Measurements from ENCODE around the gene CCPG1. TPM values are rescaled to one million over a fixed set of nuclear protein-coding genes. Genes with fewer than 3 reads are reported as not detected.
"Not testable (repeated sequence)": the region's sequence is repeated elsewhere in the genome, so short reads cannot be mapped to it uniquely, and the experiment has no call there.

CCPG1 gene
- polyA plus RNA-seq, 1 experiment, result 43.7 TPM

- H3K27me3 ChIP-seq (ENCODE audit: control insufficient read depth, insufficient read depth, low read length), result no peaks in the 10 kb centered on the region
- H3K9me3 ChIP-seq (ENCODE audit: control insufficient read depth, insufficient read depth, low read length), result no peaks in the 10 kb centered on the region; the same call in 1 of the 2 replicates
- ChIA-PET POLR2A (interaction anchor here (0.6 to 1.7 kb wide), 2 partner anchors 37 to 89 kb away, joined by 6 to 9 read pairs; partner anchors contain the start of genes PIGB and PIGBOS1), CTCF (interaction anchor here (0.6 to 4.4 kb wide), 15 partner anchors 10 to 690 kb away, joined by 3 to 42 read pairs (median 4); no protein-coding TSS in a partner anchor)
- DNase-seq (ENCODE audit: low read depth, low spot score), result no peak
- TF ChIP-seq, protein P1, sequence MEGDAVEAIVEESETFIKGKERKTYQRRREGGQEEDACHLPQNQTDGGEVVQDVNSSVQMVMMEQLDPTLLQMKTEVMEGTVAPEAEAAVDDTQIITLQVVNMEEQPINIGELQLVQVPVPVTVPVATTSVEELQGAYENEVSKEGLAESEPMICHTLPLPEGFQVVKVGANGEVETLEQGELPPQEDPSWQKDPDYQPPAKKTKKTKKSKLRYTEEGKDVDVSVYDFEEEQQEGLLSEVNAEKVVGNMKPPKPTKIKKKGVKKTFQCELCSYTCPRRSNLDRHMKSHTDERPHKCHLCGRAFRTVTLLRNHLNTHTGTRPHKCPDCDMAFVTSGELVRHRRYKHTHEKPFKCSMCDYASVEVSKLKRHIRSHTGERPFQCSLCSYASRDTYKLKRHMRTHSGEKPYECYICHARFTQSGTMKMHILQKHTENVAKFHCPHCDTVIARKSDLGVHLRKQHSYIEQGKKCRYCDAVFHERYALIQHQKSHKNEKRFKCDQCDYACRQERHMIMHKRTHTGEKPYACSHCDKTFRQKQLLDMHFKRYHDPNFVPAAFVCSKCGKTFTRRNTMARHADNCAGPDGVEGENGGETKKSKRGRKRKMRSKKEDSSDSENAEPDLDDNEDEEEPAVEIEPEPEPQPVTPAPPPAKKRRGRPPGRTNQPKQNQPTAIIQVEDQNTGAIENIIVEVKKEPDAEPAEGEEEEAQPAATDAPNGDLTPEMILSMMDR (IDR thresholded peaks at IDR 0.05; ENCODE audit: low read depth, low read length), result no peak
- H3K27ac ChIP-seq (ENCODE audit: low read depth, low read length), result peak overlapping the region; percentile 68
- H3K4me3 ChIP-seq (ENCODE audit: low read depth, low read length), result peak overlapping the region; percentile 86
Measured at GRCh38 chr15:55407498-55408011, 604 bp downstream of the CCPG1 start.

- no peak overlapping the region for H3K4me3 ChIP-seq (ENCODE audit: low read depth, low read length)
- TF ChIP-seq, protein P1 (IDR thresholded peaks at IDR 0.05; ENCODE audit: low read depth, low read length), result no peak
- CTCF ChIA-PET, result interaction anchor here (1.2 to 2.0 kb wide), 2 partner anchors 31 to 32 kb away, joined by 3 to 7 read pairs; no protein-coding TSS in a partner anchor
Measured at GRCh38 chr15:55403531-55403930, 4.6 kb downstream of the CCPG1 start.

DNA sequence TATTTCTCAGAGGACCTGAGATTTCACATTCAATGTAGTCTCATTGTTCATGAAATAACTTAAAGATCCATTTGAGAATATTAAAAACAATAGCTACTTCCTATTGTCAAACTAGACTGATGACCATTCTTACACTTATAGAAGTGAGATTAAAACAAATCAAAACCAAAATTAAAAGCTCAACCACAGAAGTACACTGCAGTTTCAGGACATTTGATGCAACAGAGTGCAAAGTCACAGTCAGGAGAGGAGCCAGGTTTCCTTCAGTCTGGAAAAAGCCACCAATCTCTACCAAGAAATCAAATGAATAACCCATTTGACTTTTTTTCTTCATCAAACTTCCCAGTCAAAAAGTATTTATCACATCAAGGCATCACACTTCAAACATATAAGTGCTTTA is 5.5 kb downstream of the CCPG1 start:
- TF ChIP-seq, protein P1 (IDR thresholded peaks at IDR 0.05; ENCODE audit: low read depth, low read length), result no peak
- no peaks in the 10 kb centered on the region for H3K27me3 ChIP-seq (ENCODE audit: control insufficient read depth, insufficient read depth, low read length)
- no peaks in the 10 kb centered on the region for H3K9me3 ChIP-seq (ENCODE audit: control insufficient read depth, insufficient read depth, low read length)
- CTCF ChIA-PET, result interaction anchor here (0.9 to 2.0 kb wide), 4 partner anchors 32 to 185 kb away, joined by 3 to 7 read pairs (median 4); no protein-coding TSS in a partner anchor
- no peak for DNase-seq (ENCODE audit: low read depth, low spot score)
- H3K27ac ChIP-seq (ENCODE audit: low read depth, low read length), result no peak overlapping the region
- no peak overlapping the region for H3K4me3 ChIP-seq (ENCODE audit: low read depth, low read length)
- POLR2A ChIA-PET, result no interaction called here

More at GRCh38 chr15:55403531-55403930, 4.6 kb downstream of the CCPG1 start:
- POLR2A ChIA-PET, result no interaction called here
- no peaks in the 10 kb centered on the region; the same call in 1 of the 2 replicates for H3K9me3 ChIP-seq (ENCODE audit: control insufficient read depth, insufficient read depth, low read length)
- H3K27me3 ChIP-seq (ENCODE audit: control insufficient read depth, insufficient read depth, low read length), result no peaks in the 10 kb centered on the region
- no peak for DNase-seq (ENCODE audit: low read depth, low spot score)
- no peak overlapping the region for H3K27ac ChIP-seq (ENCODE audit: low read depth, low read length)

DNA sequence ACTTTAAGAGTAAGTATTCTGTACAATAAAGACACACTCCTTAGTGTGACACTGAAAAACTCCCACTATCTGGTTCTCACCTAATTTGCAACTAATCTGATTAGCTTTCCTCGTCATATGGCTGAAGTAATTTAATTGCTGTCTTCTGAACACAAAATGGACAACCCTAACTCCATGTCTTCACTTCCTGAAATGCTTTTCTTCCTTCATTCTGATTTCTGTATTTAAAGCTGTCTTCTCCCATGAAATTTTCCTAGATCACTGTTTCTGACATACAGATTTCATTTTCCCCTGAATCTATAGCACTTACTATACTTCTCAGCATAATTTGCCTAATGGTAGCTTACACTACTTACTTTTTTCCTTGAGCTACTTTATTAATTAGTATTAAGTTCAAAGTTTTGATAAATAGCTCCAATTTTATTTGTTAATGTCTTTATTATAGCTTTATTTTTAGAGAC is 6.3 kb downstream of the CCPG1 start:
- TF ChIP-seq, protein P1 (IDR thresholded peaks at IDR 0.05; ENCODE audit: low read depth, low read length), result no peak
- Histone ChIP-seq H3K27me3 (ENCODE audit: control insufficient read depth, insufficient read depth, low read length) (no peaks in the 10 kb centered on the region), H3K4me3 (ENCODE audit: low read depth, low read length) (no peak overlapping the region), H3K9me3 (ENCODE audit: control insufficient read depth, insufficient read depth, low read length) (no peaks in the 10 kb centered on the region), H3K27ac (ENCODE audit: low read depth, low read length) (no peak overlapping the region)
- CTCF ChIA-PET, result interaction anchor here (0.9 to 2.0 kb wide), 3 partner anchors 34 to 185 kb away, joined by 4 to 7 read pairs (median 4); no protein-coding TSS in a partner anchor
- POLR2A ChIA-PET, result no interaction called here
- no peak for DNase-seq (ENCODE audit: low read depth, low spot score)

DNA sequence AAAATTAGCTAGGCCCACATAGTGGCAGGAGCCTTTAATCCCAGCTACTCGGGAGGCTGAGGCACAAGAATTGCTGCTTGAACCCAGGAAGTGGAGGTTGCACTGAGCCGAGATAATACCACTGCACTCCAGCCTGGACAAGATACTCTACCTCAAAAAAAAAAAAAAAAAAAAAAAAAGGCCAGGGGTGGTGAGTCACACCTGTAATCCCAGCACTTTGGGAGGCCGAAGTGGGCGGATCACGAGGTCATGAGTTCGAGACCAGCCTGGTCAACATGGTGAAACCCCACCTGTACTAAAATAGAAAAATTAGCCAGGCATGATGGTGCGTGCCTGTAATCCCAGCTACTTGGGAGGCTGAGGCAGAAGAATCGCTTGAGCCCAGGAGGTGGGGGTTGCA is 8.1 kb downstream of the CCPG1 start:
- CTCF ChIA-PET; H3K27me3 ChIP-seq (ENCODE audit: control insufficient read depth, insufficient read depth, low read length); H3K4me3 ChIP-seq (ENCODE audit: low read depth, low read length); POLR2A ChIA-PET; H3K27ac ChIP-seq (ENCODE audit: low read depth, low read length); DNase-seq (ENCODE audit: low read depth, low spot score); H3K9me3 ChIP-seq (ENCODE audit: control insufficient read depth, insufficient read depth, low read length): not testable (repeated sequence)

Measured in AG04450 (cell line).